HepG2 (cell line): Measurements from ENCODE around the gene TNFRSF6B. TPM values are rescaled to one million over a fixed set of nuclear protein-coding genes. Genes with fewer than 3 reads are reported as not detected.

Source experiments
- MAFK ChIP-seq, 2 experiments: IDR thresholded peaks in 1 of 2; conservative IDR thresholded peaks in 1 of 2; 2 replicates each; pipeline ENCODE4 v1.6.1; 2011; ENCODE audit warnings: improper control_type of control experiment in 2 of 2, low read length in 2 of 2
- MZF1 ChIP-seq: sonication (generic); formaldehyde crosslinking; IDR thresholded peaks from 2 replicates; pipeline ENCODE4 v1.8.1; 2023; ENCODE audit warnings: mild to moderate bottlenecking, missing genetic modification reagents, borderline replicate concordance
- ZNF44 ChIP-seq: sonication (generic); formaldehyde crosslinking; IDR thresholded peaks from 2 replicates; pipeline ENCODE4 v1.5.1; 2020; ENCODE audit warnings: mild to moderate bottlenecking, missing genetic modification reagents
- polyA plus RNA-seq, 8 experiments: library from polyadenylated mRNA; depleted of rRNA in 3 of 8; stranded (reverse) in 7 of 8; unstranded in 1 of 8; fragments of >200 nt; fragmentation: Illumina TruSeq in 4 of 8; extraction: Trizol in 4 of 8; gene quantifications; 2 replicates each; pipeline versions ENCODE4 v1.2.1 to v1.2.3, GENCODE V29; 2011 to 2016; ENCODE audit warnings: low read depth in 4 of 8, missing spikeins in 1 of 8, mixed read lengths in 1 of 8; ENCODE audit not compliant: insufficient read depth in 1 of 8
- total RNA-seq, 5 experiments: library from RNA; depleted of rRNA; stranded (reverse); fragments of >200 nt; fragmentation: Illumina TruSeq; extraction: Trizol; gene quantifications; 2 replicates each; pipeline ENCODE4 v1.2.3, GENCODE V29; 2016; ENCODE audit warnings: low read depth in 1 of 5
- TF ChIP-seq, protein P1 (sequence below): sonication (generic); formaldehyde crosslinking; IDR thresholded peaks from 2 replicates; pipeline ENCODE4 v1.5.1; 2020; ENCODE audit warnings: mild to moderate bottlenecking, missing genetic modification reagents
- TF ChIP-seq, protein P2 (sequence below): sonication (generic); formaldehyde crosslinking; conservative IDR thresholded peaks from 2 replicates; pipeline ENCODE4 v1.4.0; 2020; ENCODE audit warnings: mild to moderate bottlenecking, missing genetic modification reagents, moderate library complexity
- TF ChIP-seq, protein P3 (sequence below): sonication (generic); formaldehyde crosslinking; IDR thresholded peaks from 2 replicates; pipeline ENCODE4 v1.5.1; 2020; ENCODE audit warnings: mild to moderate bottlenecking, missing genetic modification reagents, moderate library complexity
- TF ChIP-seq, protein P4 (sequence below): sonication (generic); formaldehyde crosslinking; IDR thresholded peaks from 2 replicates; pipeline ENCODE4 v1.4.0; 2020; ENCODE audit warnings: missing genetic modification reagents, borderline replicate concordance
- TF ChIP-seq, protein P5 (sequence below): sonication (generic); formaldehyde crosslinking; IDR thresholded peaks from 2 replicates; pipeline ENCODE4 v1.4.0; 2020; ENCODE audit warnings: missing genetic modification reagents

Gene TNFRSF6B
- total and polyA plus RNA-seq, 2 of the 13 experiments (the other 11 are each of a cell fraction or from before 2014, with no cell fraction given): 0.24 TPM; not detected in 1

DNA sequence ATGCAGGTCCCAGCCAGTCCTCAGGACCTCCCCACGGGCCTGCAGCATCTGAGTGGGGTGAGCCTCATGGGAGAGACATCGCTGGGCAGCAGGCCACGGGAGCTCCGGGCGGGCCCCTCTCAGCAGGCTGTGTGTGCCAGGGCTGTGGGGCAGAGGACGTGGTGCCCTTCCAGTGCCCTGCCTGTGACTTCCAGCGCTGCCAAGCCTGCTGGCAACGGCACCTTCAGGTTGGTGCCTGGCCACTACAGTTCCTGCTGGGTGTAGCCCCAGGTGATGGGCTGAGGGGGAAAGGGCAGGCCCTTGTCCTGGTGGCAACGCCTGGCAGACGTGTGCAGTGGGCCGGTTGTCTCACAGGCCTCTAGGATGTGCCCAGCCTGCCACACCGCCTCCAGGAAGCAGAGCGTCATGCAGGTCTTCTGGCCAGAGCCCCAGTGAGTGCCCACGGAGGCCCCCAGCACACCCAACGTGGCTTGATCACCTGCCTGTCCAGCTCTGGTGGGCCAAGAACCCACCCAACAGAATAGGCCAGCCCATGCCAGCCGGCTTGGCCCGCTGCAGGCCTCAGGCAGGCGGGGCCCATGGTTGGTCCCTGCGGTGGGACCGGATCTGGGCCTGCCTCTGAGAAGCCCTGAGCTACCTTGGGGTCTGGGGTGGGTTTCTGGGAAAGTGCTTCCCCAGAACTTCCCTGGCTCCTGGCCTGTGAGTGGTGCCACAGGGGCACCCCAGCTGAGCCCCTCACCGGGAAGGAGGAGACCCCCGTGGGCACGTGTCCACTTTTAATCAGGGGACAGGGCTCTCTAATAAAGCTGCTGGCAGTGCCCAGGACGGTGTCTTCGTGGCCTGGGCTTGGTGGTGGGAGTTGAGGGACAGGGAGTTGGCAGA lies 787 bp upstream of the TNFRSF6B start (continued):
- TF ChIP-seq, protein P1, sequence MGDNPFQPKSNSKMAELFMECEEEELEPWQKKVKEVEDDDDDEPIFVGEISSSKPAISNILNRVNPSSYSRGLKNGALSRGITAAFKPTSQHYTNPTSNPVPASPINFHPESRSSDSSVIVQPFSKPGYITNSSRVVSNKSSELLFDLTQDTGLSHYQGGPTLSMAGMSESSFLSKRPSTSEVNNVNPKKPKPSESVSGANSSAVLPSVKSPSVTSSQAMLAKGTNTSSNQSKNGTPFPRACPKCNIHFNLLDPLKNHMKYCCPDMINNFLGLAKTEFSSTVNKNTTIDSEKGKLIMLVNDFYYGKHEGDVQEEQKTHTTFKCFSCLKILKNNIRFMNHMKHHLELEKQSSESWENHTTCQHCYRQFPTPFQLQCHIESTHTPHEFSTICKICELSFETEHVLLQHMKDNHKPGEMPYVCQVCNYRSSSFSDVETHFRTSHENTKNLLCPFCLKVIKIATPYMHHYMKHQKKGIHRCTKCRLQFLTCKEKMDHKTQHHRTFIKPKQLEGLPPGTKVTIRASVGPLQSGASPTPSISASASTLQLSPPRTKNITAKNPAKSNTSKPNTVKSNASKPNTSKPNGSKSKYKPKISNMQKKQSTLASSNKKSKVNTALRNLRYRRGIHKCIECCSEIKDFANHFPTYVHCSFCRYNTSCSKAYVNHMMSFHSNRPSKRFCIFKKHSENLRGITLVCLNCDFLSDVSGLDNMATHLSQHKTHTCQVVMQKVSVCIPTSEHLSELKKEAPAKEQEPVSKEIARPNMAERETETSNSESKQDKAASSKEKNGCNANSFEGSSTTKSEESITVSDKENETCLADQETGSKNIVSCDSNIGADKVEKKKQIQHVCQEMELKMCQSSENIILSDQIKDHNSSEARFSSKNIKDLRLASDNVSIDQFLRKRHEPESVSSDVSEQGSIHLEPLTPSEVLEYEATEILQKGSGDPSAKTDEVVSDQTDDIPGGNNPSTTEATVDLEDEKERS: no peak
- no peak for TF ChIP-seq MZF1 (CRISPR knock-in tag)
- TF ChIP-seq, protein P2, sequence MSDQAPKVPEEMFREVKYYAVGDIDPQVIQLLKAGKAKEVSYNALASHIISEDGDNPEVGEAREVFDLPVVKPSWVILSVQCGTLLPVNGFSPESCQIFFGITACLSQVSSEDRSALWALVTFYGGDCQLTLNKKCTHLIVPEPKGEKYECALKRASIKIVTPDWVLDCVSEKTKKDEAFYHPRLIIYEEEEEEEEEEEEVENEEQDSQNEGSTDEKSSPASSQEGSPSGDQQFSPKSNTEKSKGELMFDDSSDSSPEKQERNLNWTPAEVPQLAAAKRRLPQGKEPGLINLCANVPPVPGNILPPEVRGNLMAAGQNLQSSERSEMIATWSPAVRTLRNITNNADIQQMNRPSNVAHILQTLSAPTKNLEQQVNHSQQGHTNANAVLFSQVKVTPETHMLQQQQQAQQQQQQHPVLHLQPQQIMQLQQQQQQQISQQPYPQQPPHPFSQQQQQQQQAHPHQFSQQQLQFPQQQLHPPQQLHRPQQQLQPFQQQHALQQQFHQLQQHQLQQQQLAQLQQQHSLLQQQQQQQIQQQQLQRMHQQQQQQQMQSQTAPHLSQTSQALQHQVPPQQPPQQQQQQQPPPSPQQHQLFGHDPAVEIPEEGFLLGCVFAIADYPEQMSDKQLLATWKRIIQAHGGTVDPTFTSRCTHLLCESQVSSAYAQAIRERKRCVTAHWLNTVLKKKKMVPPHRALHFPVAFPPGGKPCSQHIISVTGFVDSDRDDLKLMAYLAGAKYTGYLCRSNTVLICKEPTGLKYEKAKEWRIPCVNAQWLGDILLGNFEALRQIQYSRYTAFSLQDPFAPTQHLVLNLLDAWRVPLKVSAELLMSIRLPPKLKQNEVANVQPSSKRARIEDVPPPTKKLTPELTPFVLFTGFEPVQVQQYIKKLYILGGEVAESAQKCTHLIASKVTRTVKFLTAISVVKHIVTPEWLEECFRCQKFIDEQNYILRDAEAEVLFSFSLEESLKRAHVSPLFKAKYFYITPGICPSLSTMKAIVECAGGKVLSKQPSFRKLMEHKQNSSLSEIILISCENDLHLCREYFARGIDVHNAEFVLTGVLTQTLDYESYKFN (CRISPR knock-in tag): no peak
- TF ChIP-seq, protein P3, sequence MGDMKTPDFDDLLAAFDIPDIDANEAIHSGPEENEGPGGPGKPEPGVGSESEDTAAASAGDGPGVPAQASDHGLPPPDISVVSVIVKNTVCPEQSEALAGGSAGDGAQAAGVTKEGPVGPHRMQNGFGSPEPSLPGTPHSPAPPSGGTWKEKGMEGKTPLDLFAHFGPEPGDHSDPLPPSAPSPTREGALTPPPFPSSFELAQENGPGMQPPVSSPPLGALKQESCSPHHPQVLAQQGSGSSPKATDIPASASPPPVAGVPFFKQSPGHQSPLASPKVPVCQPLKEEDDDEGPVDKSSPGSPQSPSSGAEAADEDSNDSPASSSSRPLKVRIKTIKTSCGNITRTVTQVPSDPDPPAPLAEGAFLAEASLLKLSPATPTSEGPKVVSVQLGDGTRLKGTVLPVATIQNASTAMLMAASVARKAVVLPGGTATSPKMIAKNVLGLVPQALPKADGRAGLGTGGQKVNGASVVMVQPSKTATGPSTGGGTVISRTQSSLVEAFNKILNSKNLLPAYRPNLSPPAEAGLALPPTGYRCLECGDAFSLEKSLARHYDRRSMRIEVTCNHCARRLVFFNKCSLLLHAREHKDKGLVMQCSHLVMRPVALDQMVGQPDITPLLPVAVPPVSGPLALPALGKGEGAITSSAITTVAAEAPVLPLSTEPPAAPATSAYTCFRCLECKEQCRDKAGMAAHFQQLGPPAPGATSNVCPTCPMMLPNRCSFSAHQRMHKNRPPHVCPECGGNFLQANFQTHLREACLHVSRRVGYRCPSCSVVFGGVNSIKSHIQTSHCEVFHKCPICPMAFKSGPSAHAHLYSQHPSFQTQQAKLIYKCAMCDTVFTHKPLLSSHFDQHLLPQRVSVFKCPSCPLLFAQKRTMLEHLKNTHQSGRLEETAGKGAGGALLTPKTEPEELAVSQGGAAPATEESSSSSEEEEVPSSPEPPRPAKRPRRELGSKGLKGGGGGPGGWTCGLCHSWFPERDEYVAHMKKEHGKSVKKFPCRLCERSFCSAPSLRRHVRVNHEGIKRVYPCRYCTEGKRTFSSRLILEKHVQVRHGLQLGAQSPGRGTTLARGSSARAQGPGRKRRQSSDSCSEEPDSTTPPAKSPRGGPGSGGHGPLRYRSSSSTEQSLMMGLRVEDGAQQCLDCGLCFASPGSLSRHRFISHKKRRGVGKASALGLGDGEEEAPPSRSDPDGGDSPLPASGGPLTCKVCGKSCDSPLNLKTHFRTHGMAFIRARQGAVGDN (CRISPR knock-in tag): peak; percentile 23; the same call in 1 of the 2 replicates
- no peak for TF ChIP-seq MAFK (conservative IDR thresholded peaks at IDR 0.05 in 1 of 2, IDR thresholded peaks at IDR 0.05 in 1 of 2; ENCODE audit: low read length in 2 of 2)
- TF ChIP-seq, protein P4, sequence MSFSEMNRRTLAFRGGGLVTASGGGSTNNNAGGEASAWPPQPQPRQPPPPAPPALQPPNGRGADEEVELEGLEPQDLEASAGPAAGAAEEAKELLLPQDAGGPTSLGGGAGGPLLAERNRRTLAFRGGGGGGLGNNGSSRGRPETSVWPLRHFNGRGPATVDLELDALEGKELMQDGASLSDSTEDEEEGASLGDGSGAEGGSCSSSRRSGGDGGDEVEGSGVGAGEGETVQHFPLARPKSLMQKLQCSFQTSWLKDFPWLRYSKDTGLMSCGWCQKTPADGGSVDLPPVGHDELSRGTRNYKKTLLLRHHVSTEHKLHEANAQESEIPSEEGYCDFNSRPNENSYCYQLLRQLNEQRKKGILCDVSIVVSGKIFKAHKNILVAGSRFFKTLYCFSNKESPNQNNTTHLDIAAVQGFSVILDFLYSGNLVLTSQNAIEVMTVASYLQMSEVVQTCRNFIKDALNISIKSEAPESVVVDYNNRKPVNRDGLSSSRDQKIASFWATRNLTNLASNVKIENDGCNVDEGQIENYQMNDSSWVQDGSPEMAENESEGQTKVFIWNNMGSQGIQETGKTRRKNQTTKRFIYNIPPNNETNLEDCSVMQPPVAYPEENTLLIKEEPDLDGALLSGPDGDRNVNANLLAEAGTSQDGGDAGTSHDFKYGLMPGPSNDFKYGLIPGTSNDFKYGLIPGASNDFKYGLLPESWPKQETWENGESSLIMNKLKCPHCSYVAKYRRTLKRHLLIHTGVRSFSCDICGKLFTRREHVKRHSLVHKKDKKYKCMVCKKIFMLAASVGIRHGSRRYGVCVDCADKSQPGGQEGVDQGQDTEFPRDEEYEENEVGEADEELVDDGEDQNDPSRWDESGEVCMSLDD: no peak
- TF ChIP-seq, protein P5, sequence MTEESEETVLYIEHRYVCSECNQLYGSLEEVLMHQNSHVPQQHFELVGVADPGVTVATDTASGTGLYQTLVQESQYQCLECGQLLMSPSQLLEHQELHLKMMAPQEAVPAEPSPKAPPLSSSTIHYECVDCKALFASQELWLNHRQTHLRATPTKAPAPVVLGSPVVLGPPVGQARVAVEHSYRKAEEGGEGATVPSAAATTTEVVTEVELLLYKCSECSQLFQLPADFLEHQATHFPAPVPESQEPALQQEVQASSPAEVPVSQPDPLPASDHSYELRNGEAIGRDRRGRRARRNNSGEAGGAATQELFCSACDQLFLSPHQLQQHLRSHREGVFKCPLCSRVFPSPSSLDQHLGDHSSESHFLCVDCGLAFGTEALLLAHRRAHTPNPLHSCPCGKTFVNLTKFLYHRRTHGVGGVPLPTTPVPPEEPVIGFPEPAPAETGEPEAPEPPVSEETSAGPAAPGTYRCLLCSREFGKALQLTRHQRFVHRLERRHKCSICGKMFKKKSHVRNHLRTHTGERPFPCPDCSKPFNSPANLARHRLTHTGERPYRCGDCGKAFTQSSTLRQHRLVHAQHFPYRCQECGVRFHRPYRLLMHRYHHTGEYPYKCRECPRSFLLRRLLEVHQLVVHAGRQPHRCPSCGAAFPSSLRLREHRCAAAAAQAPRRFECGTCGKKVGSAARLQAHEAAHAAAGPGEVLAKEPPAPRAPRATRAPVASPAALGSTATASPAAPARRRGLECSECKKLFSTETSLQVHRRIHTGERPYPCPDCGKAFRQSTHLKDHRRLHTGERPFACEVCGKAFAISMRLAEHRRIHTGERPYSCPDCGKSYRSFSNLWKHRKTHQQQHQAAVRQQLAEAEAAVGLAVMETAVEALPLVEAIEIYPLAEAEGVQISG (CRISPR knock-in tag): no peak
- TF ChIP-seq ZNF44 (CRISPR knock-in tag): no peak
